HL-60 (cell line): ENCODE data around the gene GSTT2B.

ENCODE experiments used
- CTCF ChIP-seq: IDR thresholded peaks from one replicate; pipeline ENCODE4 v1.5.1; 2011; ENCODE audit warnings: low read length, control low read depth, inconsistent platforms; ENCODE audit not compliant: insufficient read depth
- GABPA ChIP-seq: IDR thresholded peaks from 2 replicates; pipeline ENCODE4 v1.6.1; 2012; ENCODE audit warnings: low read depth
- POLR2AphosphoS5 ChIP-seq: IDR thresholded peaks from 2 replicates; pipeline ENCODE4 v1.6.1; 2012; ENCODE audit warnings: low read depth
- REST ChIP-seq: IDR thresholded peaks from 2 replicates; pipeline ENCODE4 v1.6.1; 2012; ENCODE audit warnings: low read depth; ENCODE audit not compliant: insufficient replicate concordance

- TF ChIP-seq CTCF (no peak), REST (no peak), GABPA (no peak), POLR2AphosphoS5 (no peak)
These were observed 41.3 kb upstream of the GSTT2B start for GRCh38 chr22:24002272-24002671.
